GM18909 (cell line): ENCODE measurements around the gene IL25.
"Not testable (repeated sequence)": the region's sequence is repeated elsewhere in the genome, so short reads cannot be mapped to it uniquely, and the experiment has no call there.

Experiments
- ATAC-seq: cut with Tn5 transposase; IDR thresholded peaks from one replicate; pipeline ENCODE4 v1.9.1; 2021; ENCODE audit warnings: mild to moderate bottlenecking; ENCODE audit not compliant: unreplicated experiment, poor library complexity

The IL25 gene

GRCh38 chr14:23425798-23426197 lies 53.2 kb downstream of the IL25 start:
- not testable (repeated sequence) for ATAC-seq
